ENCODE results near the gene TPPP.
"Not testable (repeated sequence)": the region's sequence is repeated elsewhere in the genome, so short reads cannot be mapped to it uniquely, and the experiment has no call there.

Gene TPPP

DNA sequence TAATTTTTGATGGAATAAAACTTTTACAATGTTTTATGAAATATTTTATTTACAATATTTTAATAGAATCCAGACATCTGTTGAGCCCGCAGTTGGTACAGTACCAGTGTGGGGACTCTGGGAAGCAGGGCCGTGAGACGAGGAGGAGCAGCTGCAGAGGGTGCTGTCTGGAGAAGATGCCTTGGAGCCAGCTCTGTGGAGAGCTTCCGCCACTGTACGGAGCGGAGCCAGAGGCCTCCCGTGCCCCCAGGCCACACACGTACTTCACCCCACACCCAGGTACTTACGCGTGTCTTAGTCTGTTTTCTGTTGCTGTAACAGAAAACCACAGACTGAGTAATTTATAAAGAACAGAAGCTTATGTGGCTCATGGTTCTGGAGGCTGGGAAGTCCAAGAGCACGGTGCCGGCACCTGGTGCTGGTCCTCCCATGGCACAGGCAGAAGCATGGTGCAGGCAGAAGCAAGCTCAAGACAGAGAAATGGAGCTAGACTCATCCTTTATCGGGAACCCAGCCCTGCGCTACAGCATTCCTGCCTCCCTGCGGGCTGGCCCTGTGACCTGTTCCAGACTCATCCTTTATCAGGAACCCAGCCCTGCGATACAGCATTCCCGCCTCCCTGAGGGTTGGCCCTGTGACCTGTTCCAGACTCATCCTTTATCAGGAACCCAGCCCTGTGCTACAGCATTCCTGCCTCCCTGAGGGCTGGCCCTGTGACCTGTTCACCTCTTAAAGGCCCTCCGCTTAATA, 57.7 kb downstream of the TPPP start:
- no peak for TF ChIP-seq CTCF (IDR thresholded peaks at IDR 0.05; ENCODE audit: control insufficient read depth, extremely low read depth, insufficient read depth)
- no peak for DNase-seq (ENCODE audit: low read depth)
- H3K4me3 ChIP-seq (ENCODE audit: low read depth, low read length), result no peak overlapping the region

GRCh38 chr5:634191-634590, 59.0 kb downstream of the TPPP start:
- no peak for DNase-seq (ENCODE audit: low read depth)
- TF ChIP-seq CTCF (IDR thresholded peaks at IDR 0.05; ENCODE audit: control insufficient read depth, extremely low read depth, insufficient read depth), result no peak
- H3K4me3 ChIP-seq (ENCODE audit: low read depth, low read length), result no peak overlapping the region

GRCh38 chr5:633501-633955, 59.6 kb downstream of the TPPP start:
- no peak for DNase-seq (ENCODE audit: low read depth)
- no peak overlapping the region for H3K4me3 ChIP-seq (ENCODE audit: low read depth, low read length)
- no peak for TF ChIP-seq CTCF (IDR thresholded peaks at IDR 0.05; ENCODE audit: control insufficient read depth, extremely low read depth, insufficient read depth)

- not testable (repeated sequence) for DNase-seq (ENCODE audit: low read depth); H3K4me3 ChIP-seq (ENCODE audit: low read depth, low read length)
Observed at GRCh38 chr5:628351-629205, 64.6 kb downstream of the TPPP start.

DNA sequence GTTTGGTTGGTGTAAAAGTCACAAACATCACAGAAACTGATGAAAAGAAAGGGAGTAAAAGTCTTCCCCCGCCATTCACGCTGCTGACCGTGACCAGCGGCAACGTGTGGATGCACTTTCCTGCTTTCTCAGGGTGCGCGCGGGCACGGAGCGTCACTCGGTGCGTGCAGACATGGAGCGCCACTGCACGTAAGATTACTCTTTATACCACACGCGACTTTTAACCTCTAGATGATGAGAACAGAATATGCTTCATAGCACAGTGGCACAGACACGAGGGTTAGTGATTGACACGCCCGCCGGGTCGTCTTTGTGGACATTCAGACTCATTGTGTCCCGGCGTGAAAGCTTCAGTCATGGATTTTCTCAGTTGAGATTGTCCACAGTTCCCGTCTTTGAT, 65.3 kb downstream of the TPPP start:
- H3K4me3 ChIP-seq (ENCODE audit: low read depth, low read length), result no peak overlapping the region
- no peak for TF ChIP-seq CTCF (IDR thresholded peaks at IDR 0.05; ENCODE audit: control insufficient read depth, extremely low read depth, insufficient read depth)
- no peak for DNase-seq (ENCODE audit: low read depth)

DNA sequence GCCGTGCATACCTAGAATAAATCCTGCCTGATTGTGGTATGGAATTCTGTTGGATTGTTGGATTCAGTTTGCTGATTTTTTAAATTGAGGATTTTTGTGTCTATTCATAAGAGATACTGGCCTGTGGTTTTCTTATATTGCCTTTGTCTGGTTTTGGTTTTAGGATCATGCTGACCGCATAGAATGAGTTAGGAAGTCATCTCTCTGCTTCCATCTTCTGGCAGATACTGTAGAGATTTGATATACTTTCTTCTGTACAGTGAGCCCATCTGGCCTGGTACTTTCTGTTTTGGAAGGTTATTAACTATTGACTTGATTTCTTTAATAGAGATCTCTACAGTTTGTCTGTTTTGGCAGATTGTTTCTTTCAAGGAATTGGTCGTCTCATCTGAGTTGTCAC, 66.3 kb downstream of the TPPP start:
- DNase-seq (ENCODE audit: low read depth), result no peak
- TF ChIP-seq CTCF (IDR thresholded peaks at IDR 0.05; ENCODE audit: control insufficient read depth, extremely low read depth, insufficient read depth), result no peak
- H3K4me3 ChIP-seq (ENCODE audit: low read depth, low read length), result no peak overlapping the region

- DNase-seq (ENCODE audit: low read depth), result no peak
- TF ChIP-seq CTCF (IDR thresholded peaks at IDR 0.05; ENCODE audit: control insufficient read depth, extremely low read depth, insufficient read depth), result no peak
- H3K4me3 ChIP-seq (ENCODE audit: low read depth, low read length), result no peak overlapping the region
Observed at GRCh38 chr5:625516-625915, 67.6 kb downstream of the TPPP start.
